H1 (cell line): ENCODE measurements around the gene ONECUT3. TPM values are rescaled to one million over a fixed set of nuclear protein-coding genes. Genes with fewer than 3 reads are reported as not detected.

Experiments used
- CTCF ChIA-PET: fragments of 300-600 bp; sonication (Branson Sonifier 250); formaldehyde crosslinking; loops from one replicate; lab custom pipeline; 2021; ENCODE audit not compliant: partially characterized antibody; lab: Charles Lee
- POLR2A ChIA-PET: fragments of 300-600 bp; sonication (Branson Sonifier 250); formaldehyde crosslinking; loops from one replicate; lab custom pipeline; 2021; ENCODE audit warnings: inconsistent platforms; ENCODE audit not compliant: partially characterized antibody; lab: Charles Lee
- DNase-seq, 2 experiments: peaks; one replicate each; pipeline versions ENCODE4 v3.0.0 to v3.0.0-alpha.2; 2010 to 2022; ENCODE audit warnings: low spot score in 2 of 2, low read depth in 1 of 2, mixed read lengths in 1 of 2
- FAIRE-seq: peaks from 2 replicates; lab custom pipeline; 2011; peaks lifted over from hg19 to GRCh38; lab: Jason Lieb, UNC
- H2AFZ ChIP-seq: 2 replicates; pipeline ENCODE4 v1.8.1; 2012; ENCODE audit warnings: low read length, inconsistent platforms
- H2AK5ac ChIP-seq: 2 replicates; pipeline ENCODE4 v1.6.1; 2013; ENCODE audit warnings: low read depth, low read length
- H2BK120ac ChIP-seq: replicated peaks from 2 replicates; pipeline ENCODE3; 2013; ENCODE audit warnings: low read depth, low read length, inconsistent platforms
- H2BK12ac ChIP-seq: 2 replicates; pipeline ENCODE4 v1.6.1; 2013; ENCODE audit warnings: low read depth, low read length
- H2BK15ac ChIP-seq: 2 replicates; pipeline ENCODE4 v1.6.1; 2013; ENCODE audit warnings: low read length
- H2BK20ac ChIP-seq: 2 replicates; pipeline ENCODE4 v1.6.1; 2013; ENCODE audit warnings: low read length
- H2BK5ac ChIP-seq: 2 replicates; pipeline ENCODE4 v1.6.1; 2013; ENCODE audit warnings: low read depth, low read length
- H3K14ac ChIP-seq: 2 replicates; pipeline ENCODE4 v1.6.1; 2013; ENCODE audit warnings: inconsistent platforms; ENCODE audit not compliant: insufficient read length
- H3K18ac ChIP-seq: 2 replicates; pipeline ENCODE4 v1.6.1; 2013; ENCODE audit warnings: low read length; ENCODE audit errors: extremely low read depth
- H3K23ac ChIP-seq: 2 replicates; pipeline ENCODE4 v1.6.1; 2013; ENCODE audit warnings: inconsistent platforms; ENCODE audit not compliant: insufficient read length
- H3K23me2 ChIP-seq: 2 replicates; pipeline ENCODE4 v1.6.1; 2013; ENCODE audit warnings: low read depth, low read length
- H3K27ac ChIP-seq: 2 replicates; pipeline ENCODE4 v1.6.1; 2011; ENCODE audit warnings: low read depth, low read length, inconsistent platforms
- H3K27me3 ChIP-seq, 4 experiments: replicated peaks in 1 of 4; 1 replicate in 1 of 4; 2 replicates in 3 of 4; pipeline versions ENCODE4 v1.6.1 to v1.8.1; 2011 to 2013; ENCODE audit warnings: low read length in 3 of 4, mild to moderate bottlenecking in 3 of 4, inconsistent platforms in 2 of 4, mixed read lengths in 2 of 4, moderate library complexity in 1 of 4; ENCODE audit not compliant: control insufficient read depth in 3 of 4, insufficient read depth in 3 of 4; ENCODE audit errors: extremely low read depth in 1 of 4
- H3K36me3 ChIP-seq, 4 experiments: 2 replicates each; pipeline versions ENCODE4 v1.6.1 to v1.8.1; 2011 to 2013; ENCODE audit warnings: mild to moderate bottlenecking in 4 of 4, low read length in 3 of 4, moderate library complexity in 2 of 4, control low read depth in 1 of 4, inconsistent platforms in 1 of 4; ENCODE audit not compliant: insufficient read depth in 4 of 4, control insufficient read depth in 2 of 4
- H3K4ac ChIP-seq: replicated peaks from 2 replicates; pipeline ENCODE3; 2013; ENCODE audit warnings: low read length, low read depth, mixed read lengths, inconsistent platforms; ENCODE audit not compliant: insufficient read length
- H3K4me1 ChIP-seq, 4 experiments: replicated peaks in 1 of 4; 1 replicate in 1 of 4; 2 replicates in 3 of 4; pipeline versions ENCODE4 v1.6.1 to v1.8.1; 2011 to 2013; ENCODE audit warnings: low read length in 3 of 4, inconsistent platforms in 2 of 4, mixed read lengths in 1 of 4; ENCODE audit not compliant: insufficient read depth in 4 of 4, control insufficient read depth in 3 of 4
- H3K4me2 ChIP-seq, 2 experiments: 2 replicates each; pipeline versions ENCODE4 v1.6.1 to v1.8.1; 2011 to 2013; ENCODE audit warnings: low read depth in 2 of 2, low read length in 2 of 2, control low read depth in 1 of 2, inconsistent platforms in 1 of 2, mild to moderate bottlenecking in 1 of 2; ENCODE audit not compliant: insufficient read depth in 1 of 2
- H3K4me3 ChIP-seq, 4 experiments: fragments of 200-600, 300-600 bp in 1 of 4; sonication (generic), shearing (Covaris generic), sonication (Bioruptor Twin) in 1 of 4; 2 replicates each; pipeline versions ENCODE4 v1.5.1 to v1.8.1; 2011 to 2016; ENCODE audit warnings: low read length in 4 of 4, low read depth in 3 of 4, control low read depth in 2 of 4, inconsistent platforms in 2 of 4, mild to moderate bottlenecking in 2 of 4, mixed read lengths in 1 of 4, moderate library complexity in 1 of 4; ENCODE audit not compliant: insufficient read depth in 2 of 4; ENCODE audit errors: extremely low read depth in 1 of 4
- H3K56ac ChIP-seq: replicated peaks from 2 replicates; pipeline ENCODE3; 2013; ENCODE audit warnings: low read depth, mild to moderate bottlenecking, mixed read lengths, low read length, inconsistent platforms; ENCODE audit not compliant: insufficient read length
- H3K79me1 ChIP-seq: 2 replicates; pipeline ENCODE4 v1.6.1; 2013; ENCODE audit warnings: low read depth, low read length, control low read depth
- H3K79me2 ChIP-seq, 2 experiments: 2 replicates each; pipeline versions ENCODE4 v1.6.1 to v1.8.1; 2012 to 2013; ENCODE audit warnings: low read length in 2 of 2, mild to moderate bottlenecking in 2 of 2, inconsistent platforms in 1 of 2; ENCODE audit not compliant: insufficient read depth in 2 of 2, control insufficient read depth in 1 of 2
- H3K9ac ChIP-seq, 4 experiments: replicated peaks in 1 of 4; 1 replicate in 1 of 4; 2 replicates in 3 of 4; pipeline versions ENCODE4 v1.6.1 to v1.8.1; 2011 to 2013; ENCODE audit warnings: low read depth in 3 of 4, low read length in 3 of 4, control low read depth in 2 of 4, mild to moderate bottlenecking in 2 of 4, moderate library complexity in 2 of 4, inconsistent platforms in 1 of 4; ENCODE audit errors: extremely low read depth in 1 of 4
- H3K9me3 ChIP-seq, 2 experiments: 2 replicates each; pipeline versions ENCODE4 v1.6.1 to v1.8.1; 2012 to 2013; ENCODE audit warnings: mild to moderate bottlenecking in 2 of 2, moderate library complexity in 2 of 2, control low read depth in 1 of 2, inconsistent platforms in 1 of 2, low read depth in 1 of 2, low read length in 1 of 2, mixed read lengths in 1 of 2; ENCODE audit not compliant: insufficient read depth in 2 of 2
- H4K20me1 ChIP-seq, 2 experiments: replicated peaks in 1 of 2; 2 replicates each; pipeline versions ENCODE3 to v1.8.1; 2011 to 2013; ENCODE audit warnings: inconsistent platforms in 2 of 2, low read length in 2 of 2, mild to moderate bottlenecking in 1 of 2; ENCODE audit not compliant: insufficient read depth in 2 of 2, control insufficient read depth in 1 of 2
- H4K5ac ChIP-seq: 2 replicates; pipeline ENCODE4 v1.6.1; 2013; ENCODE audit warnings: low read length, low read depth, mixed read lengths, inconsistent platforms; ENCODE audit not compliant: insufficient read length
- H4K8ac ChIP-seq: 2 replicates; pipeline ENCODE4 v1.8.0; 2013; ENCODE audit warnings: mild to moderate bottlenecking, moderate library complexity, low read length, inconsistent platforms; ENCODE audit not compliant: insufficient read depth; ENCODE audit errors: extremely low read depth
- H4K91ac ChIP-seq: replicated peaks from 2 replicates; pipeline ENCODE3; 2013; ENCODE audit warnings: low read length, mixed read lengths, inconsistent platforms; ENCODE audit not compliant: insufficient read length
- BCL11A ChIP-seq, 2 experiments: IDR thresholded peaks; one replicate each; pipeline ENCODE4 v1.6.1; 2011; ENCODE audit warnings: low read depth in 2 of 2, low read length in 2 of 2, mild to moderate bottlenecking in 2 of 2
- CHD2 ChIP-seq: IDR thresholded peaks from 2 replicates; pipeline ENCODE4 v1.6.1; 2012; ENCODE audit warnings: low read length, improper control_type of control experiment
- EP300 ChIP-seq, 2 experiments: IDR thresholded peaks; 1 replicate in 1 of 2; 2 replicates in 1 of 2; pipeline ENCODE4 v1.6.1; 2011 to 2012; ENCODE audit warnings: low read depth in 2 of 2, low read length in 2 of 2, mild to moderate bottlenecking in 2 of 2, borderline replicate concordance in 1 of 2, inconsistent platforms in 1 of 2, moderate library complexity in 1 of 2
- SAP30 ChIP-seq: fragments of 300-600 bp; sonication (generic); IDR thresholded peaks from 2 replicates; pipeline ENCODE4 v1.7.1; 2012; ENCODE audit warnings: low read length, moderate library complexity, mild to moderate bottlenecking, inconsistent platforms; ENCODE audit not compliant: insufficient read depth, insufficient replicate concordance
- WGBS, 2 experiments: shearing (Covaris generic) in 1 of 2; methylation state at CpG; one replicate each; pipeline versions ENCODE4 v1.1.6 to v1.1.7; 2013 to 2015; ENCODE audit warnings: low lambda C conversion rate in 2 of 2, mixed read lengths in 2 of 2, inconsistent platforms in 1 of 2, low coverage in 1 of 2, missing lambda C conversion rate in 1 of 2; ENCODE audit not compliant: insufficient replicate concordance in 2 of 2, insufficient coverage in 1 of 2, insufficient read length in 1 of 2; ENCODE audit errors: extremely low coverage in 1 of 2, missing lambda C conversion rate in 1 of 2; 5-methylcytosine and 5-hydroxymethylcytosine counted together
- polyA plus RNA-seq, 7 experiments: library from polyadenylated mRNA; depleted of rRNA in 3 of 7; stranded (reverse) in 5 of 7; unstranded in 2 of 7; fragments of >200 nt in 5 of 7; fragments of 200-250 nt in 2 of 7; gene quantifications; 1 replicate in 5 of 7; 2 replicates in 1 of 7; 4 replicates in 1 of 7; pipeline versions ENCODE4 v1.2.1 to v1.2.3, GENCODE V29; 2011 to 2013; ENCODE audit warnings: missing spikeins in 2 of 7, mixed read lengths in 2 of 7
- total RNA-seq: library from RNA; stranded (reverse); fragmentation: NEBNext Ultra II Directional; extraction: Animal tissue kit (Norgen Biotek cat#: 25700); gene quantifications from 2 replicates; pipeline ENCODE4 v1.2.1, GENCODE V29; 2021

ONECUT3 gene
- total and polyA plus RNA-seq, 2 of the 8 experiments (the other 6 are each of a cell fraction or from before 2014, with no cell fraction given): not detected

- H3K27me3 ChIP-seq: peaks cover 0 to 3% (median 0%) of the 10 kb centered on the region in 4 experiments; a peak in 3 of 7 replicates
- no peak overlapping the region for H2BK5ac ChIP-seq
- H3K4me1 ChIP-seq: peaks cover 0 to 2% (median 0%) of the 10 kb centered on the region in 4 experiments; a peak in 3 of 7 replicates
- H2BK15ac ChIP-seq: no peak overlapping the region
- peaks cover 2% of the 10 kb centered on the region for H3K23me2 ChIP-seq
- H3K23ac ChIP-seq: no peak overlapping the region
- WGBS, 2 experiments: 63% methylated on average over 21 of the region's 21 CpGs; no CpG with 5 or more reads in 1 of the 2 experiments
- no peak overlapping the region for H4K91ac ChIP-seq
- DNase-seq (no peak), FAIRE-seq (no peak)
- H4K5ac ChIP-seq: no peak overlapping the region
- no peak overlapping the region for H3K4ac ChIP-seq
- no peak overlapping the region for H3K18ac ChIP-seq
- no peak overlapping the region for H3K14ac ChIP-seq
- no peak overlapping the region for H2BK20ac ChIP-seq
- H3K79me2 ChIP-seq: no peaks in the 10 kb centered on the region
- no peaks in the 10 kb centered on the region; the same call in 1 of the 2 replicates for H3K79me1 ChIP-seq
- H3K56ac ChIP-seq: no peak overlapping the region
- ChIA-PET POLR2A (interaction anchor here (0.9 to 1.4 kb wide), 5 partner anchors 13 to 79 kb away, joined by 3 read pairs; no protein-coding TSS in a partner anchor), CTCF (interaction anchor here (0.6 to 3.6 kb wide), 15 partner anchors 9 to 1844 kb away, joined by 3 to 48 read pairs (median 6); no protein-coding TSS in a partner anchor)
- H3K9me3 ChIP-seq: no peaks in the 10 kb centered on the region
- no peak overlapping the region for H2AK5ac ChIP-seq
- H3K36me3 ChIP-seq: peaks cover 7 to 27% (median 11%) of the 10 kb centered on the region in 4 experiments; a peak in 6 of 8 replicates
- no peak overlapping the region; the same call in 1 of the 2 replicates for H4K8ac ChIP-seq
- H3K4me3 ChIP-seq: peak overlapping the region; percentile 49 to 69 (median 56); a peak in 7 of 8 replicates
- H2AFZ ChIP-seq: no peak overlapping the region
- H3K9ac ChIP-seq: peak overlapping the region in 1 of 4 experiments; percentile 12; a peak in 1 of 7 replicates
- peaks cover 2 to 3% of the 10 kb centered on the region in 2 experiments for H4K20me1 ChIP-seq
- peak overlapping the region; percentile 63 to 94 for H3K4me2 ChIP-seq
- TF ChIP-seq CHD2 (no peak), BCL11A (IDR thresholded peaks at IDR 0.05; ENCODE audit: low read depth in 2 of 2, low read length in 2 of 2) (no peak), SAP30 (peak; percentile 13), EP300 (IDR thresholded peaks at IDR 0.05; ENCODE audit: borderline replicate concordance in 1 of 2, low read depth in 2 of 2, low read length in 2 of 2) (no peak)
- no peak overlapping the region for H2BK12ac ChIP-seq
- no peak overlapping the region for H2BK120ac ChIP-seq
- H3K27ac ChIP-seq: no peak overlapping the region; the same call in 1 of the 2 replicates
Measured at GRCh38 chr19:1813192-1814182, 60.2 kb downstream of the ONECUT3 start.
